ENCODE data around the gene FAM234A. TPM values are rescaled to one million over a fixed set of nuclear protein-coding genes. Genes with fewer than 3 reads are reported as not detected.

FAM234A gene
- total RNA-seq, 6 experiments from 2014 or later, result 31.7 to 64.8 (median 41.9) TPM

DNA sequence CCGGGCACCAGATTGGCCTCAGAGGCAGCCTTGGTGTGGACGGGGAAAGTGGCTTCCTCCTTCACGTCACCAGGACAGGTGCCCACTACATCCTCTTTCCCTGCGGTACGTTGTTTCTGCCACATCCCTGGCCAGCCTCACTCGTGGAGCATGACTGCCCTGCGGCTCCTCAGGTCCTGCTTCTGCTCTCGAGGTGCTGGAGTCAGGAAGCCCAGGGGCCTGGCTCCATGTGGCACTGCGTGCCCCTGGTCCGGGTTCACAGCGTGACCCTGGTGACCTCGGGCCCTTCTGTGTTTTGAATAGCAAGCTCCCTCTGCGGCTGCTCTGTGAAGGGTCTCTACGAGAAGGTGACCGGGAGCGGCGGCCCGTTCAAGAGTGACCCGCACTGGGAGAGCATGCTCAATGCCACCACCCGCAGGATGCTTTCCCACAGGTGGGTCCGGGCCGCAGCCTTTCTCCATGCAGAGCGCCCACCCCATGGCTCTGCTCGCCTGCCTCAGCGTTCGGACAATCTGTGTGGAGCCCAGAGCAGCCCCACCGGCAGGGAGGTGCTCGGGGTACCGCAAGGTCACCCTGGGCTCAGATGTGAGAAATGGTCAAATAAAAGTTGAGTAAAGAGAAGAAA, 27.6 kb downstream of the FAM234A start:
- H3K36me3 ChIP-seq, result peaks cover 0 to 32% (median 2%) of the 10 kb centered on the region in 4 donors
- H3K27me3 ChIP-seq, result no peaks in the 10 kb centered on the region
- DNase-seq (no peak), ATAC-seq (no peak)
- H3K9me3 ChIP-seq, result no peaks in the 10 kb centered on the region
- TF ChIP-seq POLR2A (IDR thresholded peaks at IDR 0.05), result no peak
- TF ChIP-seq, protein P1, sequence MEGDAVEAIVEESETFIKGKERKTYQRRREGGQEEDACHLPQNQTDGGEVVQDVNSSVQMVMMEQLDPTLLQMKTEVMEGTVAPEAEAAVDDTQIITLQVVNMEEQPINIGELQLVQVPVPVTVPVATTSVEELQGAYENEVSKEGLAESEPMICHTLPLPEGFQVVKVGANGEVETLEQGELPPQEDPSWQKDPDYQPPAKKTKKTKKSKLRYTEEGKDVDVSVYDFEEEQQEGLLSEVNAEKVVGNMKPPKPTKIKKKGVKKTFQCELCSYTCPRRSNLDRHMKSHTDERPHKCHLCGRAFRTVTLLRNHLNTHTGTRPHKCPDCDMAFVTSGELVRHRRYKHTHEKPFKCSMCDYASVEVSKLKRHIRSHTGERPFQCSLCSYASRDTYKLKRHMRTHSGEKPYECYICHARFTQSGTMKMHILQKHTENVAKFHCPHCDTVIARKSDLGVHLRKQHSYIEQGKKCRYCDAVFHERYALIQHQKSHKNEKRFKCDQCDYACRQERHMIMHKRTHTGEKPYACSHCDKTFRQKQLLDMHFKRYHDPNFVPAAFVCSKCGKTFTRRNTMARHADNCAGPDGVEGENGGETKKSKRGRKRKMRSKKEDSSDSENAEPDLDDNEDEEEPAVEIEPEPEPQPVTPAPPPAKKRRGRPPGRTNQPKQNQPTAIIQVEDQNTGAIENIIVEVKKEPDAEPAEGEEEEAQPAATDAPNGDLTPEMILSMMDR (IDR thresholded peaks at IDR 0.05), result no peak
- no peaks in the 10 kb centered on the region for H3K4me1 ChIP-seq
- 91% methylated on average over 12 of the region's 29 CpGs for WGBS (ENCODE audit: insufficient coverage, low coverage, low lambda C conversion rate, missing lambda C conversion rate)
- no peak overlapping the region for H3K27ac ChIP-seq
- H3K4me3 ChIP-seq, result no peak overlapping the region
- intact Hi-C loops (cut with DNase I), result no loop called here

DNA sequence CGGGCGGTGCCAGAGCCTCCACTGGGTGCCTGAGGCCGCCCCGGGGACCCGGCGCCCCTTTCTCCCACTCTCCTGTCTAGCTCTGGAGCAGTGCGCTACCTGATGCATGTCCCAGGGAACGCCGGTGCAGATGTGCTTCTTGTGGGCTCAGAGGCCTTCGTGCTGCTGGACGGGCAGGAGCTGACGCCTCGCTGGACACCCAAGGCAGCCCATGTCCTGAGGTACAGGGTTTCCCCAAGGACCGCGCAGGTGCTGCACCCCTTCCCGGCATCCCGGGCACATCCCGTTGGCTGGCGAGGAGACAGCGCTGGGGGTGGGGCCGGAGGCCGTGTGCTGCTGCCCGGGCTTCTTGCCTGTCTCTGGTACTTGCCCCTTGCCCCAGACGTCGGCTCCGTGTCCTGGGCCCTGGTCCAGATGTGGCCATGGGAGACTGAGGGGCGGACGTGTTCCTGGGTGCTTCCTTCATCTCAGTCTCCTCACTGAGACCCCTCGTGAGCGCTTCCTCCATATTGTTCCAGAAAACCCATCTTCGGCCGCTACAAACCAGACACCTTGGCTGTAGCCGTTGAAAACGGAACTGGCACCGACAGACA, 28.7 kb downstream of the FAM234A start:
- H3K27ac ChIP-seq, result no peak overlapping the region
- H3K4me1 ChIP-seq, result no peaks in the 10 kb centered on the region
- H3K9me3 ChIP-seq, result no peaks in the 10 kb centered on the region
- H3K27me3 ChIP-seq, result no peaks in the 10 kb centered on the region
- ATAC-seq (no peak), DNase-seq (no peak)
- TF ChIP-seq POLR2A (IDR thresholded peaks at IDR 0.05), result no peak
- TF ChIP-seq, protein P1 (IDR thresholded peaks at IDR 0.05), result no peak
- WGBS (ENCODE audit: insufficient coverage, low coverage, low lambda C conversion rate, missing lambda C conversion rate), result 89% methylated on average over 14 of the region's 35 CpGs
- peaks cover 0 to 32% (median 2%) of the 10 kb centered on the region in 4 donors for H3K36me3 ChIP-seq
- H3K4me3 ChIP-seq, result no peak overlapping the region
- intact Hi-C loops (cut with DNase I), result no loop called here

DNA sequence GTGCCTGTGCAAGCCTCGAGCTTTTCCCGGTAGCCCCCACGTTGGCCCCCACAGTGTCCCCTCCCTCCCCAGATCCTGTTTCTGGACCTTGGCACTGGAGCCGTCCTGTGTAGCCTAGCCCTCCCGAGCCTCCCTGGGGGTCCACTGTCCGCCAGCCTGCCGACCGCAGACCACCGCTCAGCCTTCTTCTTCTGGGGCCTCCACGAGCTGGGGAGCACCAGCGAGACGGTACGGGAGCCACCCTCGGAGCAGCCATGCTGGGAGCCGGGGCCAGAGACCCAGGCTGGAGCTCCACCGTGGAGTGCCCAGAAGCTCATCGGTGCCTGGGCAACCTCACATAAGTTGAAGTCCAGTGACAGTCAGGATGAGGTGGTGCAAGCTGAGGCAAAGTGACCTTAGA, 29.3 kb downstream of the FAM234A start:
- ATAC-seq (no peak), DNase-seq (peak in 1 of 3 donors; percentile 19)
- peaks cover 0 to 32% (median 2%) of the 10 kb centered on the region in 4 donors for H3K36me3 ChIP-seq
- 93% methylated on average over 7 of the region's 17 CpGs for WGBS (ENCODE audit: insufficient coverage, low coverage, low lambda C conversion rate, missing lambda C conversion rate)
- H3K27ac ChIP-seq, result no peak overlapping the region
- TF ChIP-seq, protein P1 (IDR thresholded peaks at IDR 0.05), result no peak
- TF ChIP-seq POLR2A (IDR thresholded peaks at IDR 0.05), result no peak
- intact Hi-C loops (cut with DNase I), result no loop called here
- no peaks in the 10 kb centered on the region for H3K27me3 ChIP-seq
- H3K4me1 ChIP-seq, result no peaks in the 10 kb centered on the region
- H3K9me3 ChIP-seq, result no peaks in the 10 kb centered on the region
- no peak overlapping the region for H3K4me3 ChIP-seq

DNA sequence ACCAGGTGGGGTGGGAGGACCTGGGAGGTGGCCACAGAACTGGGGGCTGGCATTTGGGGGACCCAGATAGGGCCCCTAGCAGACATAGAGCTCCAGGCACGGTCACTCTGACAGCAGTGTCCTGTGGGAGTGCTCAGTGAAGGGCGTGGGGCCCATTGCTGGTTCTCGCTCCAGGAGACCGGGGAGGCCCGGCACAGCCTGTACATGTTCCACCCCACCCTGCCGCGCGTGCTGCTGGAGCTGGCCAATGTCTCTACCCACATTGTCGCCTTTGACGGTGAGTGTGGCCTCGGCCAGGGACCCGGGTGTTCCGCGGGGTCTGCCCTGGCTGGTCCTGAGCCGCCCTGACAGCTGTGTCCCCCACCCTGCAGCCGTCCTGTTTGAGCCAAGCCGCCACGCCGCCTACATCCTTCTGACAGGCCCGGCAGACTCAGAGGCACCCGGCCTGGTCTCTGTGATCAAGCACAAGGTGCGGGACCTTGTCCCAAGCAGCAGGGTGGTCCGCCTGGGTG, 29.9 kb downstream of the FAM234A start:
- ATAC-seq (no peak), DNase-seq (peak in 1 of 3 donors; percentile 14)
- Histone ChIP-seq H3K4me1 (no peaks in the 10 kb centered on the region), H3K27me3 (no peaks in the 10 kb centered on the region), H3K9me3 (no peaks in the 10 kb centered on the region), H3K27ac (no peak overlapping the region), H3K36me3 (peaks cover 0 to 32% (median 1%) of the 10 kb centered on the region in 4 donors), H3K4me3 (no peak overlapping the region)
- no CpG with 5 or more reads among the region's 23 CpGs for WGBS (ENCODE audit: insufficient coverage, low coverage, low lambda C conversion rate, missing lambda C conversion rate)
- no peak for TF ChIP-seq POLR2A (IDR thresholded peaks at IDR 0.05)
- TF ChIP-seq, protein P1 (IDR thresholded peaks at IDR 0.05), result no peak
- intact Hi-C loops (cut with DNase I), result no loop called here

Data from right lobe of liver (tissue), 6 donors.